ENCODE measurements around the gene SLC13A4. TPM values are rescaled to one million over a fixed set of nuclear protein-coding genes. Genes with fewer than 3 reads are reported as not detected.

SLC13A4 gene
- total RNA-seq, 1 donor from 2014 or later = not detected

DNA sequence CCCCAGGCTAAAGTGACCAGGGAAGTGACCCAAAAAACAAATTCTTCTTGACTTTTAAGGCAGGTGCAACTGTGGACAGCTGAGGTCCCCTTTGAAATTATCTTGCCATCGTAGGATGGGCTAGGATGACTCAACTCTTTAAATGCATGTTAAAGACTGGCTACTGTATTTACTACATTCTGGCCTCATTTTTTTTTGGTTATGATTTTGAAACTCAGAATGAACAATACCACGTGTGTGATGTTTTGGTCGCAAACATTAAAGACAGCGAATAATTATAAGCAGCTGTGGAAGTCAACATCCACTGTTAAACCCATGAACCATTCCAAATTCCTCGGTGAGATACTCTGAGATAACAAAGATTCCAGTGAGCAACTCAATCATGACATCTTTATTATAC, 1.2 kb upstream of the SLC13A4 start:
- Mint-ChIP-seq H3K36me3 (ENCODE audit: low read depth, unreplicated experiment) (no peaks in the 10 kb centered on the region), H3K4me3 (ENCODE audit: unreplicated experiment) (no peak overlapping the region), H3K9me3 (ENCODE audit: unreplicated experiment) (no peaks in the 10 kb centered on the region), H3K27ac (ENCODE audit: unreplicated experiment) (no peak overlapping the region), H3K4me1 (ENCODE audit: unreplicated experiment) (no peaks in the 10 kb centered on the region), H3K27me3 (ENCODE audit: unreplicated experiment) (peaks cover 1% of the 10 kb centered on the region)
- TF ChIP-seq CTCF (IDR thresholded peaks at IDR 0.05; ENCODE audit: unreplicated experiment) = no peak
- DNase-seq (ENCODE audit: low spot score) = no peak

DNA sequence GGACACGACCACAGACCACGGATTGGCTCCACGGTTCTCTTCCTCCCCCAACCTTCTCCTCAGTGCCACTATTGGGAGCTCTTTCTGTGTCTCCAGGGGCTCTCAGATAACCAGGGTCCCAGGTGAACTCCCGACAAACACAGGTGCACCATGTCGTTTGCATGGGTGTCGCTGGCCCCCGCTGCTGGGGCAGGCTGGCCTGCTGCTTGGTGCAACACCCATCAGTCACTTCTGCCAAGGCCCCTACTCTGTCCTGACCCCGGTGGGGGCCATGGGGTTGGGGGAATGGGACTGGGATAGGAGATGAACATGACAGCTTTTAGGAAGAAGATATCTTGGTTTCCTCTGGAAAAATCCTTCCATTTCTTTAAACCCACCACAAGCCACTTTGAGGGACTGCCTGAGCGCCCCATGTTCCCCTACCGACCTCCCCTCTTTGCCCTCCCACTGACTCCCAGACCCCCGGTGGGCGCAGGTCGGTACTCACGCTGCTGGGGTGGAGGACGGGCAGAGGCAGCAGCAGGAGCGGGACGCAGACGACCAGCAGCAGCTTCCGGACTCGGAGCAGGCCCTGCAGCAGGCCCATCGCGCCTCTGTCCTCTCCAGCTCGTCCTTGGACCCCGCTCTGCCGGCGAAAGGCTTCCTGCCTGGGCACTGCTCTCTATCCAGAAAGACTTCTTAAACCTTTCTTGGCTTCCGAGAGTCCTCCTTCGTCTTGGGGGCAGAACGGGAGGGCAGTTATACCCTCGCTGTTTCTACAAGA, 894 bp downstream of the SLC13A4 start:
- H3K4me1 Mint-ChIP-seq (ENCODE audit: unreplicated experiment) = no peaks in the 10 kb centered on the region
- H3K4me3 Mint-ChIP-seq (ENCODE audit: unreplicated experiment) = no peak overlapping the region
- H3K9me3 Mint-ChIP-seq (ENCODE audit: unreplicated experiment) = no peaks in the 10 kb centered on the region
- no peak for TF ChIP-seq CTCF (IDR thresholded peaks at IDR 0.05; ENCODE audit: unreplicated experiment)
- DNase-seq (ENCODE audit: low spot score) = no peak
- H3K27ac Mint-ChIP-seq (ENCODE audit: unreplicated experiment) = no peak overlapping the region
- H3K36me3 Mint-ChIP-seq (ENCODE audit: low read depth, unreplicated experiment) = no peaks in the 10 kb centered on the region
- H3K27me3 Mint-ChIP-seq (ENCODE audit: unreplicated experiment) = peaks cover 1% of the 10 kb centered on the region

GRCh38 chr7:135726276-135726788, 1.7 kb downstream of the SLC13A4 start:
- no peak for DNase-seq (ENCODE audit: low spot score)
- no peaks in the 10 kb centered on the region for H3K9me3 Mint-ChIP-seq (ENCODE audit: unreplicated experiment)
- no peaks in the 10 kb centered on the region for H3K36me3 Mint-ChIP-seq (ENCODE audit: low read depth, unreplicated experiment)
- peak overlapping the region; percentile 48 for H3K27ac Mint-ChIP-seq (ENCODE audit: unreplicated experiment)
- no peak for TF ChIP-seq CTCF (IDR thresholded peaks at IDR 0.05; ENCODE audit: unreplicated experiment)
- H3K4me1 Mint-ChIP-seq (ENCODE audit: unreplicated experiment) = no peaks in the 10 kb centered on the region
- peaks cover 1% of the 10 kb centered on the region for H3K27me3 Mint-ChIP-seq (ENCODE audit: unreplicated experiment)
- H3K4me3 Mint-ChIP-seq (ENCODE audit: unreplicated experiment) = no peak overlapping the region

- H3K4me1 Mint-ChIP-seq (ENCODE audit: unreplicated experiment) = no peaks in the 10 kb centered on the region
- H3K36me3 Mint-ChIP-seq (ENCODE audit: low read depth, unreplicated experiment) = no peaks in the 10 kb centered on the region
- no peaks in the 10 kb centered on the region for H3K9me3 Mint-ChIP-seq (ENCODE audit: unreplicated experiment)
- no peak for TF ChIP-seq CTCF (IDR thresholded peaks at IDR 0.05; ENCODE audit: unreplicated experiment)
- no peak for DNase-seq (ENCODE audit: low spot score)
- no peaks in the 10 kb centered on the region for H3K27me3 Mint-ChIP-seq (ENCODE audit: unreplicated experiment)
- no peak overlapping the region for H3K27ac Mint-ChIP-seq (ENCODE audit: unreplicated experiment)
- H3K4me3 Mint-ChIP-seq (ENCODE audit: unreplicated experiment) = no peak overlapping the region
Observed at GRCh38 chr7:135723411-135723810, 4.6 kb downstream of the SLC13A4 start.

DNA sequence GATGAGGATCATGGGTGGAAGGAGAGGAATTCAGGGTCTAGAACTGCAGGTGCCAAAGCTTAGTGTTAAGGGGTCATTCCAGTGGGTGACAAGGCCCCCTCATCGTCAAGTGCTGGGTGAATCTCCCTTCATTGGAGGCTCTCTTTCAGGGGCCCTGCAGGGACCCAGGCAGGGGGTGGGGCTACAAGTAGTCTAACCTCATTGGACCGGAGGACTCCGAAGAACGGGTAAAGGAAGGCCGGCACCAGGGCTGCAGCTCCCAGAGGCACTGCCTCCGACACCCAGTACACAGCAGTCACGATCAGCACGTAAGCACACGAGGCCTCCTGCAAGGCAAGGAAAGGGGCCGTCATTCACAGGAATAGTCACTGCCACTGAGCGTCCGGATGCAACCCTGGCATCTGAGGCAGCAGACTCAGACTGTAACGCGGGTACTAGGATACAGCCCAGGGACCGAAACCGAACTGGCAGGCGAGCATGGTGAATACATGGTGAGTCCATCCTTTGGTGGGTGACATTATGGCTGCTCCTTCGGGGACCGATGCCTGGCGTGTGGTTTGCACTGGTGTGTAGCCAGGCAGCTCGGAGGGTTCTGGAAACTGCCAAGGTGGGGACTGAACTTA, 6.7 kb downstream of the SLC13A4 start:
- H3K36me3 Mint-ChIP-seq (ENCODE audit: low read depth, unreplicated experiment) = no peaks in the 10 kb centered on the region
- H3K27ac Mint-ChIP-seq (ENCODE audit: unreplicated experiment) = no peak overlapping the region
- no peaks in the 10 kb centered on the region for H3K9me3 Mint-ChIP-seq (ENCODE audit: unreplicated experiment)
- no peak overlapping the region for H3K4me3 Mint-ChIP-seq (ENCODE audit: unreplicated experiment)
- TF ChIP-seq CTCF (IDR thresholded peaks at IDR 0.05; ENCODE audit: unreplicated experiment) = no peak
- H3K4me1 Mint-ChIP-seq (ENCODE audit: unreplicated experiment) = no peaks in the 10 kb centered on the region
- H3K27me3 Mint-ChIP-seq (ENCODE audit: unreplicated experiment) = no peaks in the 10 kb centered on the region
- DNase-seq (ENCODE audit: low spot score) = no peak
